Neural cell (in vitro differentiated cells): Measurements from ENCODE around the gene SPATS2. TPM values are rescaled to one million over a fixed set of nuclear protein-coding genes. Genes with fewer than 3 reads are reported as not detected.

ENCODE experiments used
- H2AFZ ChIP-seq: fragments of 200-600, 300-800 bp; sonication (generic), shearing (Covaris generic); 2 replicates; pipeline ENCODE4 v1.6.0; 2014; ENCODE audit warnings: low read depth, mild to moderate bottlenecking, antibody characterized with exemption, low read length, moderate library complexity
- H3F3A ChIP-seq: fragments of 200-600 bp; shearing (Covaris generic); 2 replicates; pipeline ENCODE4 v1.6.1; 2016; ENCODE audit warnings: mild to moderate bottlenecking, moderate library complexity, mixed read lengths, antibody characterized with exemption, low read length; ENCODE audit not compliant: insufficient read depth, poor library complexity, severe bottlenecking
- H3K27ac ChIP-seq: fragments of 200-600, 300-800 bp; sonication (generic), shearing (Covaris generic); 2 replicates; pipeline ENCODE4 v1.5.1; 2014; ENCODE audit warnings: mild to moderate bottlenecking, low read length, moderate library complexity
- H3K27me3 ChIP-seq: fragments of 300-800, 200-600 bp; sonication (generic), shearing (Covaris generic); 2 replicates; pipeline ENCODE4 v1.6.0; 2014; ENCODE audit warnings: mild to moderate bottlenecking, low read depth, low read length, moderate library complexity; ENCODE audit not compliant: insufficient read depth
- H3K36me3 ChIP-seq: fragments of 300-800, 200-600 bp; sonication (generic), shearing (Covaris generic); 2 replicates; pipeline ENCODE4 v1.5.1; 2014; ENCODE audit warnings: mild to moderate bottlenecking, antibody characterized with exemption, low read length, moderate library complexity; ENCODE audit not compliant: insufficient read depth
- H3K4me2 ChIP-seq: fragments of 300-800, 200-600 bp; sonication (generic), shearing (Covaris generic); 2 replicates; pipeline ENCODE4 v1.6.0; 2014; ENCODE audit warnings: mild to moderate bottlenecking, low read length
- H3K4me3 ChIP-seq: fragments of 300-800, 200-600 bp; sonication (generic), shearing (Covaris generic); 2 replicates; pipeline ENCODE4 v1.5.1; 2014; ENCODE audit warnings: mild to moderate bottlenecking, low read length, moderate library complexity
- H3K79me2 ChIP-seq: fragments of 200-600 bp; shearing (Covaris generic); replicated peaks from 2 replicates; pipeline ENCODE4 v1.6.0; 2014; ENCODE audit warnings: mild to moderate bottlenecking, low read length, moderate library complexity; ENCODE audit not compliant: insufficient read depth
- H3K9ac ChIP-seq: fragments of 300-800, 200-600 bp; sonication (generic), shearing (Covaris generic); 2 replicates; pipeline ENCODE4 v1.6.1; 2016; ENCODE audit warnings: mild to moderate bottlenecking, low read length, mixed read lengths
- H3K9me2 ChIP-seq: fragments of 200-600 bp; shearing (Covaris generic); 2 replicates; pipeline ENCODE4 v1.6.1; 2016; ENCODE audit warnings: mild to moderate bottlenecking, low read length, mixed read lengths; ENCODE audit not compliant: insufficient read depth
- H3K9me3 ChIP-seq: fragments of 200-600, 300-800 bp; sonication (generic), shearing (Covaris generic); 2 replicates; pipeline ENCODE4 v1.6.1; 2016; ENCODE audit warnings: mild to moderate bottlenecking, mixed run types, low read length, moderate library complexity, mixed read lengths
- H4K20me1 ChIP-seq: fragments of 200-600 bp; shearing (Covaris generic); 2 replicates; pipeline ENCODE4 v1.6.1; 2016; ENCODE audit warnings: mild to moderate bottlenecking, mixed run types; ENCODE audit not compliant: insufficient read depth
- EP300 ChIP-seq: fragments of 450-650 bp; conservative IDR thresholded peaks from 2 replicates; pipeline ENCODE4 v1.6.1; 2014; ENCODE audit warnings: antibody characterized with exemption, mild to moderate bottlenecking, moderate library complexity; ENCODE audit not compliant: poor library complexity, severe bottlenecking
- EZH2 ChIP-seq: fragments of 200-600, 300-800 bp; shearing (Covaris generic), sonication (generic); IDR thresholded peaks from 2 replicates; pipeline ENCODE4 v1.6.1; 2014; ENCODE audit warnings: antibody characterized with exemption, low read length, borderline replicate concordance, mild to moderate bottlenecking; ENCODE audit not compliant: insufficient read depth, poor library complexity, severe bottlenecking
- MXI1 ChIP-seq: fragments of 450-650 bp; conservative IDR thresholded peaks from 2 replicates; pipeline ENCODE4 v1.6.1; 2014; ENCODE audit warnings: antibody characterized with exemption, mild to moderate bottlenecking; ENCODE audit not compliant: poor library complexity, severe bottlenecking
- POLR2AphosphoS5 ChIP-seq: IDR thresholded peaks from 2 replicates; pipeline ENCODE4 v1.6.1; 2012
- RAD21 ChIP-seq: fragments of 450-650 bp; conservative IDR thresholded peaks from 2 replicates; pipeline ENCODE4 v1.6.1; 2014; ENCODE audit warnings: antibody characterized with exemption, mild to moderate bottlenecking, moderate library complexity
- SMC3 ChIP-seq: fragments of 450-650 bp; conservative IDR thresholded peaks from 2 replicates; pipeline ENCODE4 v1.6.1; 2014; ENCODE audit warnings: antibody characterized with exemption, mild to moderate bottlenecking, moderate library complexity; ENCODE audit not compliant: poor library complexity
- TAF1 ChIP-seq: IDR thresholded peaks from 2 replicates; pipeline ENCODE4 v1.6.1; 2012; ENCODE audit warnings: low read depth
- polyA plus RNA-seq: library from polyadenylated mRNA; depleted of rRNA; stranded (reverse); fragments of >200 nt; gene quantifications from 2 replicates; pipeline ENCODE4 v1.2.3, GENCODE V29; 2014
- TF ChIP-seq, protein P1 (sequence below): fragments of 450-650 bp; IDR thresholded peaks from 2 replicates; pipeline ENCODE4 v1.5.1; 2014; ENCODE audit warnings: antibody characterized with exemption, mild to moderate bottlenecking, moderate library complexity; ENCODE audit not compliant: poor library complexity, severe bottlenecking
- TF ChIP-seq, protein P2 (sequence below): IDR thresholded peaks from 2 replicates; pipeline ENCODE4 v1.6.1; 2012; ENCODE audit warnings: borderline replicate concordance

Gene SPATS2
- polyA plus RNA-seq, 1 donor from 2014 or later = 58.4 TPM

DNA sequence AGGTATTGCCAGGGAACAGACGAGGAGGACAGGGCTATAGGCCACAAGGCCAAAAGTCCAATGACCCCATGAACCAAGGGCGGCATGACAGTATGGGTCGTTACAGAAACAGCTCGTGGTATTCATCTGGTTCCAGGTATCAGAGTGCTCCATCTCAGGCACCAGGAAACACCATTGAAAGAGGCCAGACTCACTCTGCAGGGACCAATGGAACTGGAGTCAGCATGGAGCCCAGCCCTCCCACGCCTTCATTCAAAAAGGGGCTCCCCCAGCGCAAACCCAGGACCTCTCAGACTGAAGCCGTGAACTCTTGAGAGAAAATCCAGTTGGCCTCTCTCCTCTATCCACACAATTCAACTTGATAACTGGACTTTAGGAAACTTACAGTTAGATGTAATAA, 158.7 kb downstream of the SPATS2 start:
- Histone ChIP-seq H3K4me3 (no peak overlapping the region), H3K9ac (no peak overlapping the region), H3F3A (no peaks in the 10 kb centered on the region), H3K27me3 (no peaks in the 10 kb centered on the region), H3K9me3 (no peaks in the 10 kb centered on the region), H3K79me2 (no peaks in the 10 kb centered on the region), H3K9me2 (no peaks in the 10 kb centered on the region), H3K36me3 (peaks cover 7% of the 10 kb centered on the region), H4K20me1 (no peaks in the 10 kb centered on the region), H3K4me2 (no peak overlapping the region), H3K27ac (no peak overlapping the region), H2AFZ (no peak overlapping the region)
- TF ChIP-seq MXI1 (no peak), POLR2AphosphoS5 (no peak), RAD21 (no peak), TAF1 (no peak), SMC3 (no peak), EZH2 (no peak), EP300 (no peak)
- TF ChIP-seq, protein P1, sequence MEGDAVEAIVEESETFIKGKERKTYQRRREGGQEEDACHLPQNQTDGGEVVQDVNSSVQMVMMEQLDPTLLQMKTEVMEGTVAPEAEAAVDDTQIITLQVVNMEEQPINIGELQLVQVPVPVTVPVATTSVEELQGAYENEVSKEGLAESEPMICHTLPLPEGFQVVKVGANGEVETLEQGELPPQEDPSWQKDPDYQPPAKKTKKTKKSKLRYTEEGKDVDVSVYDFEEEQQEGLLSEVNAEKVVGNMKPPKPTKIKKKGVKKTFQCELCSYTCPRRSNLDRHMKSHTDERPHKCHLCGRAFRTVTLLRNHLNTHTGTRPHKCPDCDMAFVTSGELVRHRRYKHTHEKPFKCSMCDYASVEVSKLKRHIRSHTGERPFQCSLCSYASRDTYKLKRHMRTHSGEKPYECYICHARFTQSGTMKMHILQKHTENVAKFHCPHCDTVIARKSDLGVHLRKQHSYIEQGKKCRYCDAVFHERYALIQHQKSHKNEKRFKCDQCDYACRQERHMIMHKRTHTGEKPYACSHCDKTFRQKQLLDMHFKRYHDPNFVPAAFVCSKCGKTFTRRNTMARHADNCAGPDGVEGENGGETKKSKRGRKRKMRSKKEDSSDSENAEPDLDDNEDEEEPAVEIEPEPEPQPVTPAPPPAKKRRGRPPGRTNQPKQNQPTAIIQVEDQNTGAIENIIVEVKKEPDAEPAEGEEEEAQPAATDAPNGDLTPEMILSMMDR = no peak
- TF ChIP-seq, protein P2, sequence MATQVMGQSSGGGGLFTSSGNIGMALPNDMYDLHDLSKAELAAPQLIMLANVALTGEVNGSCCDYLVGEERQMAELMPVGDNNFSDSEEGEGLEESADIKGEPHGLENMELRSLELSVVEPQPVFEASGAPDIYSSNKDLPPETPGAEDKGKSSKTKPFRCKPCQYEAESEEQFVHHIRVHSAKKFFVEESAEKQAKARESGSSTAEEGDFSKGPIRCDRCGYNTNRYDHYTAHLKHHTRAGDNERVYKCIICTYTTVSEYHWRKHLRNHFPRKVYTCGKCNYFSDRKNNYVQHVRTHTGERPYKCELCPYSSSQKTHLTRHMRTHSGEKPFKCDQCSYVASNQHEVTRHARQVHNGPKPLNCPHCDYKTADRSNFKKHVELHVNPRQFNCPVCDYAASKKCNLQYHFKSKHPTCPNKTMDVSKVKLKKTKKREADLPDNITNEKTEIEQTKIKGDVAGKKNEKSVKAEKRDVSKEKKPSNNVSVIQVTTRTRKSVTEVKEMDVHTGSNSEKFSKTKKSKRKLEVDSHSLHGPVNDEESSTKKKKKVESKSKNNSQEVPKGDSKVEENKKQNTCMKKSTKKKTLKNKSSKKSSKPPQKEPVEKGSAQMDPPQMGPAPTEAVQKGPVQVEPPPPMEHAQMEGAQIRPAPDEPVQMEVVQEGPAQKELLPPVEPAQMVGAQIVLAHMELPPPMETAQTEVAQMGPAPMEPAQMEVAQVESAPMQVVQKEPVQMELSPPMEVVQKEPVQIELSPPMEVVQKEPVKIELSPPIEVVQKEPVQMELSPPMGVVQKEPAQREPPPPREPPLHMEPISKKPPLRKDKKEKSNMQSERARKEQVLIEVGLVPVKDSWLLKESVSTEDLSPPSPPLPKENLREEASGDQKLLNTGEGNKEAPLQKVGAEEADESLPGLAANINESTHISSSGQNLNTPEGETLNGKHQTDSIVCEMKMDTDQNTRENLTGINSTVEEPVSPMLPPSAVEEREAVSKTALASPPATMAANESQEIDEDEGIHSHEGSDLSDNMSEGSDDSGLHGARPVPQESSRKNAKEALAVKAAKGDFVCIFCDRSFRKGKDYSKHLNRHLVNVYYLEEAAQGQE = no peak

DNA sequence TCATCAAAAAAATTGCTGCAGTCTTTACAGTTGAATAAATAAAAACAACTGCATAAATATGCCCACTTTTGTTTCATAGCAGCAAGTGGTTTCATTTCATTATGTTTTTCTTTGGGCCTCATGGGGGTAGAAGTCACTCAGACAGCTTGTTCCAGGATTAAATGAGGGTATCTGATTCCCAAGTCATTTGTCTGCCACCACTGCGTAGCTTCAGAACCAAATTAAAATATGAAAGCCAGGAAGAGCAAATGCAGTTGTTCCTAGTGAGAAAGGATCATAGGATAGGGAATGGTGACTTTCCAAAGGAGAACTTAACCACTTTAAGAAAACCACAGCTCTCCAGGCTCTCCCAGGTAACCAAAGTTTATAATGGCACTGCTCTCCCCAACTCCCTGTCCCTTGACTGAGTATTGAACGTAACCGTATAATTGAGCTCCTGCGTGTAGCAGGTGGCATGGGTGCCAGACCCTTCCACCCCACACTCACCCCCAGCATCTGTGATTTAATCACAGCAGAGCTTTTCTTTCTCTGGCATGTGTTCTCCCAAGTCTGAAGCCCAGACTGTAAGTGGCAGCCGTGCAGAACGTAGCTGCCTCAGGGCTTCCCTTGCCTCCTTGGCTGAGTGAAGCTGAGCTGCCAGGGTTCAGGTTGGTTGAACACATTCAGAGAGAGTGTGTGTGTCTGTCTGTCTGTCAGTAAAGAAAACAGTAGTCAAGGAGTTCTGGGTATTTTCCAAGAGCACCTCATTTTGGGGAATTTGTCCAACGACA, 160.3 kb downstream of the SPATS2 start:
- Histone ChIP-seq H3K9me3 (no peaks in the 10 kb centered on the region), H3K4me3 (no peak overlapping the region), H3K4me2 (no peak overlapping the region), H3K27me3 (no peaks in the 10 kb centered on the region), H3K9ac (no peak overlapping the region), H3F3A (no peaks in the 10 kb centered on the region), H3K79me2 (no peaks in the 10 kb centered on the region), H4K20me1 (no peaks in the 10 kb centered on the region), H3K9me2 (no peaks in the 10 kb centered on the region), H3K36me3 (peaks cover 7% of the 10 kb centered on the region), H3K27ac (no peak overlapping the region), H2AFZ (no peak overlapping the region)
- no peak for TF ChIP-seq EZH2
- TF ChIP-seq SMC3 = no peak
- no peak for TF ChIP-seq RAD21
- TF ChIP-seq EP300 = no peak
- no peak for TF ChIP-seq MXI1
- no peak for TF ChIP-seq TAF1
- TF ChIP-seq, protein P2 = no peak
- TF ChIP-seq, protein P1 = no peak
- TF ChIP-seq POLR2AphosphoS5 = no peak
